Heart left ventricle (tissue), 16 donors: ENCODE measurements around the gene MFAP5. TPM values are rescaled to one million over a fixed set of nuclear protein-coding genes. Genes with fewer than 3 reads are reported as not detected.
A peak's percentile ranks its signal among the peaks of the same experiment; 100 is the strongest.

Experiments
- ATAC-seq, 4 donors: fragments of 200-7000 bp; cut with Tn5 transposase; one replicate each; pipeline ENCODE4 v1.9.1; 2020 to 2022; ENCODE audit warnings: moderate library complexity in 4 of 4, mild to moderate bottlenecking in 3 of 4, moderate number of reproducible peaks in 1 of 4
- DNase-seq, 5 donors: peaks; one replicate each; pipeline ENCODE4 v3.0.0-alpha.2; 2020
- H3K27ac ChIP-seq, 12 donors: fragments of 200-600 bp; sonication (generic) in 4 of 12; one replicate each; pipeline versions ENCODE4 v1.5.0 to v1.8.0; 2016 to 2022; ENCODE audit warnings: mild to moderate bottlenecking in 2 of 12
- H3K27me3 ChIP-seq, 9 donors: fragments of 200-600 bp; sonication (generic) in 2 of 9; one replicate each; pipeline versions ENCODE4 v1.5.1 to v1.8.0; 2016 to 2022; ENCODE audit warnings: mild to moderate bottlenecking in 3 of 9
- H3K36me3 ChIP-seq, 9 donors: fragments of 200-600 bp; sonication (generic) in 2 of 9; one replicate each; pipeline versions ENCODE4 v1.5.0 to v1.8.0; 2018 to 2022; ENCODE audit warnings: mild to moderate bottlenecking in 2 of 9
- H3K4me1 ChIP-seq, 12 donors: fragments of 200-600 bp; sonication (generic) in 4 of 12; one replicate each; pipeline versions ENCODE4 v1.5.0 to v1.8.0; 2016 to 2022; ENCODE audit warnings: mild to moderate bottlenecking in 3 of 12
- H3K4me3 ChIP-seq, 12 donors: fragments of 200-600 bp; sonication (generic) in 4 of 12; one replicate each; pipeline versions ENCODE4 v1.5.0 to v1.8.0; 2017 to 2022; ENCODE audit warnings: mild to moderate bottlenecking in 9 of 12, moderate library complexity in 4 of 12
- H3K9me3 ChIP-seq, 12 donors: fragments of 200-600 bp; sonication (generic) in 4 of 12; one replicate each; pipeline versions ENCODE4 v1.5.0 to v1.8.0; 2016 to 2022; ENCODE audit warnings: mild to moderate bottlenecking in 1 of 12
- POLR2A ChIP-seq, 2 donors: fragments of 450-650 bp; IDR thresholded peaks; one replicate each; pipeline ENCODE4 v1.6.1; 2017; ENCODE audit warnings: antibody characterized with exemption in 2 of 2, mild to moderate bottlenecking in 2 of 2, moderate library complexity in 2 of 2
- WGBS, 4 donors: extraction: QIAGEN DNeasy Blood & Tissue Kit in 2 of 4; methylation state at CpG; one replicate each; pipeline versions ENCODE4 v1.1.5 to v1.1.7; 2013 to 2018; 5-methylcytosine and 5-hydroxymethylcytosine counted together
- intact Hi-C, 10 donors: fragments of 100-400 bp; cut with DNase I; formaldehyde crosslinking; loops; one replicate each; pipeline versions ENCODE4 v1.11.1 to v1.14.2; 2022
- polyA plus RNA-seq, 2 donors: library from polyadenylated mRNA; stranded (reverse); fragments of 200-250 nt; gene quantifications; one replicate each; pipeline ENCODE4 v1.2.3, GENCODE V29; 2013
- total RNA-seq, 9 donors: library from RNA; depleted of rRNA in 2 of 9; stranded (reverse); fragments of >200 nt in 2 of 9; fragmentation: NEBNext Ultra II Directional in 3 of 9; extraction: Animal tissue kit (Norgen Biotek cat#: 25700) in 3 of 9; gene quantifications; one replicate each; pipeline versions ENCODE4 v1.1.0 to v1.2.4, GENCODE V29; 2016 to 2023
- TF ChIP-seq, protein P1 (sequence below), 12 donors: fragments of 200-600 bp; sonication (generic) in 4 of 12; IDR thresholded peaks; one replicate each; pipeline versions ENCODE4 v1.5.0 to v1.8.0; 2018 to 2022; ENCODE audit warnings: antibody characterized with exemption in 12 of 12, mild to moderate bottlenecking in 5 of 12
- donor health status: ischemic (EF 13 %, LVEDD 7.1; RV severe dilation, severe dysfunction).
- donor health status: healthy with polysubstance abuse.
- donor health status: DM: no; HTN: yes; CAD: no.
- donor health status: DM: no; HTN: no; CAD: no.
- donor health status: ischemic (EF 25% LVEDD 6.9; RV normal size, moderate dysfunction).
- donor health status: ischemic (EF 25% LVEDD 5.7; RV mildly dilated, moderate dysfunction).
- donor health status: healthy.
- donor health status: DM: yes; HTN: yes; CAD: no.
- donor health status: ischemic (EF 35%, LVEDD 5.7; RV mildly dilated, moderate dysfunction).
- donor health status: nonischemic (EF 11% LVEDD 7.7; RV severe dilation, severe dysfunction).
- donor health status: DM: yes; HTN: yes; CAD: no.
- donor health status: PGD.
- donor health status: ischemic (EF 29% LVEDD 5.4; RV normal size, mild dysfunction).
- donor health status: nonischemic (EF 23%, LVEDD 6.1; RV moderate dilation, normal function).

The MFAP5 gene
- total and polyA plus RNA-seq, 11 donors = 10.2 to 137 (median 31.5) TPM

DNA sequence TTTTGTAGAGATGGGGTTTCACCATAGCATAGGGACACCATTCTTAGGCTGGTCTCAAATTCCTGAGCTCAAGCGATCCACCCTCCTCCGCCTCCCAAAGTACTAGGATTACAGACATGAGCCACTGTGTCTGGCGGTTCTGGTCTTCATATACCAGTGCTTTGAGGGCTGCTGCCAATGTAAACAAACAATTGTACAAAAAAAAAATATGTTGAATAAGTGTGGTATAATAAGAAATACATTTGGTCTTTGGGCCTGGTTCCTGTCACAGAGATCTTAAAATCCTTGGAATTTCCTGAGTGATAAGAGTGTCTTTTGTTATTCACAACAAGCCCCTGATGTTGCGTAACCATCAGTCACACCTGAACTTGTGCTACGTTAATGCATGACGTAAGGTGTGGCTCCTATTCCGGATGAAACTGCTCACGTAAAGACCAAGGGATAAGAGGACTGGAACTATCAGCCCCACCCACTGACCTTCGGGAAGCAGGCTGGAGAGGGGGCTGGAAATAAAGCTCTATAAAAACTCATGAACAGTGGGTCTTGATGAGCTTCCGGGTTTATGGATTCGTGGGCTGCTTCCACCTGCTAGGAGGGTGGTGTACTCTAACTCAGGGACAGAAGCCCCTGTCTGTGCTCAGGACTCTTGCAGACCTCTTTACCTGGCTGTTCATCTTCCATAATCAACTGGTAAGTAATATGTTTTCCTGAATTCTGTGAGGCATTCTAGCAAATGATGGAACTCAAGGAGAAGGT lies 18.7 kb upstream of the MFAP5 start:
- H3K4me1 ChIP-seq = peaks cover 0 to 20% (median 0%) of the 10 kb centered on the region in 12 donors
- peak overlapping the region in 11 of 12 donors; percentile 21 to 73 (median 54) for H3K27ac ChIP-seq
- H3K36me3 ChIP-seq = no peaks in the 10 kb centered on the region
- TF ChIP-seq POLR2A (IDR thresholded peaks at IDR 0.05) = no peak
- TF ChIP-seq, protein P1, sequence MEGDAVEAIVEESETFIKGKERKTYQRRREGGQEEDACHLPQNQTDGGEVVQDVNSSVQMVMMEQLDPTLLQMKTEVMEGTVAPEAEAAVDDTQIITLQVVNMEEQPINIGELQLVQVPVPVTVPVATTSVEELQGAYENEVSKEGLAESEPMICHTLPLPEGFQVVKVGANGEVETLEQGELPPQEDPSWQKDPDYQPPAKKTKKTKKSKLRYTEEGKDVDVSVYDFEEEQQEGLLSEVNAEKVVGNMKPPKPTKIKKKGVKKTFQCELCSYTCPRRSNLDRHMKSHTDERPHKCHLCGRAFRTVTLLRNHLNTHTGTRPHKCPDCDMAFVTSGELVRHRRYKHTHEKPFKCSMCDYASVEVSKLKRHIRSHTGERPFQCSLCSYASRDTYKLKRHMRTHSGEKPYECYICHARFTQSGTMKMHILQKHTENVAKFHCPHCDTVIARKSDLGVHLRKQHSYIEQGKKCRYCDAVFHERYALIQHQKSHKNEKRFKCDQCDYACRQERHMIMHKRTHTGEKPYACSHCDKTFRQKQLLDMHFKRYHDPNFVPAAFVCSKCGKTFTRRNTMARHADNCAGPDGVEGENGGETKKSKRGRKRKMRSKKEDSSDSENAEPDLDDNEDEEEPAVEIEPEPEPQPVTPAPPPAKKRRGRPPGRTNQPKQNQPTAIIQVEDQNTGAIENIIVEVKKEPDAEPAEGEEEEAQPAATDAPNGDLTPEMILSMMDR (IDR thresholded peaks at IDR 0.05) = no peak
- peaks cover 0 to 3% (median 0%) of the 10 kb centered on the region in 12 donors for H3K9me3 ChIP-seq
- ATAC-seq (peak; percentile 62 to 91 (median 66)), DNase-seq (peak in 2 of 5 donors; percentile 11 to 30)
- intact Hi-C loops = loop anchor here in 9 of 10 donors (1.0 to 10.0 kb wide), 13 partner anchors 93 to 371 kb away; partner anchors contain the start of gene A2ML1 (in 4 of the 9)
- no peaks in the 10 kb centered on the region for H3K27me3 ChIP-seq
- peak overlapping the region in 4 of 12 donors; percentile 11 to 25 (median 16) for H3K4me3 ChIP-seq
- 33 to 42% (median 37%) methylated on average over 11 of the region's 11 CpGs for WGBS, 4 donors

DNA sequence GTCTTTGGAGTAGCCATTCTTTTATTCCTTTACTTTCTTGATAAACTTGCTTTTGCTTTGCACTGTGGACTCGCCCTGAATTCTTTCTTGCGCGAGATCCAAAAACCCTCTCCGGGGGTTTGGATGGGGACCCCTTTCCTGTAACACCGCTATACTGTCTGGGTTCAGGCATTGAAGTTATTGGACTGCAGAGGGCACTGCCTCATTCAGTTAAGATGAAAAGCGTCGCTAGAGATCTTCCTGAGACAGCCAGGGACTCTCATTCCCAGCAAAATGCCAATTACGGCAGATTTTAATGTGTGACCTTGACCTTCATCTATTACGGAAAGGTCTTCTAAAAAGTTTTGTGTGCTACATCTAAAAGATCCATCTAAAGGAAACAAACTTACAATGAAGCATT lies 17.9 kb upstream of the MFAP5 start:
- WGBS, 4 donors = 75 to 81% (median 77%) methylated on average over 9 of the region's 9 CpGs
- TF ChIP-seq POLR2A (IDR thresholded peaks at IDR 0.05) = no peak
- TF ChIP-seq, protein P1 (IDR thresholded peaks at IDR 0.05) = peak in 4 of 12 donors; percentile 6 to 23 (median 16)
- Histone ChIP-seq H3K4me1 (peaks cover 0 to 20% (median 0%) of the 10 kb centered on the region in 12 donors), H3K36me3 (no peaks in the 10 kb centered on the region), H3K4me3 (no peak overlapping the region), H3K27me3 (no peaks in the 10 kb centered on the region), H3K27ac (peak overlapping the region in 7 of 12 donors; percentile 8 to 67 (median 38)), H3K9me3 (peaks cover 0 to 3% (median 0%) of the 10 kb centered on the region in 12 donors)
- ATAC-seq (no peak), DNase-seq (no peak)
- intact Hi-C loops = loop anchor here in 9 of 10 donors (2.0 to 10.0 kb wide), 12 partner anchors 94 to 372 kb away; partner anchors contain the start of gene A2ML1 (in 4 of the 9)

DNA sequence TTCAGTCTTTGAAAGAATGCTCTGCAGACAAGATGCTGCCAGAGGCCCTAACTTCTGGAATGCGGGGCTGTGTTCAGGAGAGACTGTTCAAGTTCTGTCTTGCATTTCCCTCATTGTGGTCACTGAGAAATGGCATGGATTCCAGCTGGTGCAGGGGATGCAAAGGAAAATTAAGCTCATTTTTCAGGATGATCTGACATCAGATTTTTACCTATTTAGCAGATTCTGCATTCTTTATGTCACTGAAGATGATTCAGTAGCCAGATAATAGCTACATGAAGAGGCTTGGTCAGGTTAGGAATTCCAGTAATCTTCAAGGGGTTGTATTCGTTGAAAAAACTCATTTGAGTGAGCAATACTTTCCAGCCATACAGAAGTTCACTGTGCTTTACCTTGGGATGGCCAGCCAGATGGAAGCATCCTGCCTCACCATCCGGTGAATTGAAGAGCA lies 16.1 kb upstream of the MFAP5 start:
- H3K9me3 ChIP-seq = no peaks in the 10 kb centered on the region
- no peaks in the 10 kb centered on the region for H3K36me3 ChIP-seq
- TF ChIP-seq POLR2A (IDR thresholded peaks at IDR 0.05) = no peak
- TF ChIP-seq, protein P1 (IDR thresholded peaks at IDR 0.05) = no peak
- no peak overlapping the region for H3K27ac ChIP-seq
- DNase-seq = no peak
- 70 to 79% (median 74%) methylated on average over 3 of the region's 3 CpGs for WGBS, 4 donors
- intact Hi-C loops = no loop called here
- H3K27me3 ChIP-seq = no peaks in the 10 kb centered on the region
- no peak for ATAC-seq
- H3K4me1 ChIP-seq = peaks cover 0 to 20% (median 0%) of the 10 kb centered on the region in 12 donors
- no peak overlapping the region for H3K4me3 ChIP-seq

DNA sequence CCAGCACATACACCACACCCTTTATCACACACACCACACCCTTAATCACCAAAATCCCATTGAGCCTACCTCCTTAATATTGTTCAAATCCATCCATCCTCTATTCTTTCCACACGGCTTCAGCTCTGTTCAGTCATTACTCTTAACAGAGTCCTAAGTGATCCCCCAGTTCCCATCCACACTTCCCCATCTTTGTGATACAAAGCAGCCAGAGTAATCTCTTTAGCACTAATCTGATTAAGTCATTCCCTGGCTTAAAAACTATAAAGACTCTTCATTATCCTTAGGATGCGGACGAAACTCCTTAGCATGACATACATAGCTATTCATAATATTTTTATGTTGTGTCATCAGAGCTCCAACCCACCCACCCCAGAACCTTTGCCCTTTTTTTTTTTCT lies 14.7 kb upstream of the MFAP5 start:
- H3K4me1 ChIP-seq = peaks cover 0 to 20% (median 0%) of the 10 kb centered on the region in 12 donors
- no peaks in the 10 kb centered on the region for H3K27me3 ChIP-seq
- no peak overlapping the region for H3K4me3 ChIP-seq
- no peaks in the 10 kb centered on the region for H3K9me3 ChIP-seq
- 89 to 93% (median 90%) methylated on average over 3 of the region's 3 CpGs for WGBS, 4 donors
- TF ChIP-seq POLR2A (IDR thresholded peaks at IDR 0.05) = no peak
- TF ChIP-seq, protein P1 (IDR thresholded peaks at IDR 0.05) = no peak
- ATAC-seq (no peak), DNase-seq (no peak)
- intact Hi-C loops = no loop called here
- no peaks in the 10 kb centered on the region for H3K36me3 ChIP-seq
- H3K27ac ChIP-seq = no peak overlapping the region
